Stimulated activated naive B cell treated with anti-CD40 and anti-IgM and Interleukin-4, amounts not matched to agents 10 μg/mL and 1 μg/mL and 100 μg/mL, for 72 hours (primary cell): ENCODE results near the gene TNIP3.

ENCODE experiments used
- ATAC-seq, 2 donors: fragments of 150-1000 bp; cut with Tn5 transposase; replicated peaks; 2 replicates each; pipeline ENCODE4 v1.10.0; 2021; ENCODE audit warnings: moderate library complexity in 1 of 2
- DNase-seq: peaks from one replicate; pipeline ENCODE4 v3.0.0; 2021
- H3K27ac Mint-ChIP-seq: one replicate; pipeline ENCODE4 v1.8.0; 2022; ENCODE audit warnings: mild to moderate bottlenecking, mixed read lengths
- H3K27me3 Mint-ChIP-seq, 2 donors: one replicate each; pipeline ENCODE4 v1.8.0; 2022; ENCODE audit warnings: mixed read lengths in 2 of 2
- H3K36me3 Mint-ChIP-seq, 2 donors: one replicate each; pipeline ENCODE4 v1.8.0; 2022; ENCODE audit warnings: mixed read lengths in 2 of 2, mild to moderate bottlenecking in 1 of 2
- H3K4me1 Mint-ChIP-seq, 2 donors: one replicate each; pipeline ENCODE4 v1.8.0; 2022; ENCODE audit warnings: mixed read lengths in 2 of 2, mild to moderate bottlenecking in 1 of 2
- H3K4me3 Mint-ChIP-seq, 2 donors: one replicate each; pipeline ENCODE4 v1.8.0; 2022; ENCODE audit warnings: mild to moderate bottlenecking in 2 of 2, mixed read lengths in 2 of 2, moderate library complexity in 1 of 2
- H3K9me3 Mint-ChIP-seq, 2 donors: one replicate each; pipeline ENCODE4 v1.8.0; 2022; ENCODE audit warnings: mixed read lengths in 2 of 2, mild to moderate bottlenecking in 1 of 2

Gene TNIP3

GRCh38 chr4:121165206-121165605 is 1.1 kb upstream of the TNIP3 start:
- H3K27ac Mint-ChIP-seq = no peak overlapping the region
- H3K4me3 Mint-ChIP-seq = no peak overlapping the region

GRCh38 chr4:121156822-121157769 is 7.0 kb downstream of the TNIP3 start:
- peak overlapping the region; percentile 45 to 74 for H3K4me3 Mint-ChIP-seq
- H3K27me3 Mint-ChIP-seq = peaks cover 20 to 40% of the 10 kb centered on the region in 2 donors
- no peak for ATAC-seq
- no peaks in the 10 kb centered on the region for H3K36me3 Mint-ChIP-seq
- H3K27ac Mint-ChIP-seq = peak overlapping the region; percentile 17
- H3K4me1 Mint-ChIP-seq = peaks cover 6 to 8% of the 10 kb centered on the region in 2 donors
- DNase-seq = no peak
- no peaks in the 10 kb centered on the region for H3K9me3 Mint-ChIP-seq

More at GRCh38 chr4:121165206-121165605, 1.1 kb upstream of the TNIP3 start:
- H3K4me1 Mint-ChIP-seq = peaks cover 8 to 12% of the 10 kb centered on the region in 2 donors
- ATAC-seq (no peak), DNase-seq (no peak)
- H3K9me3 Mint-ChIP-seq = peaks cover 2 to 5% of the 10 kb centered on the region in 2 donors
- H3K36me3 Mint-ChIP-seq = no peaks in the 10 kb centered on the region
- H3K27me3 Mint-ChIP-seq = peaks cover 6 to 7% of the 10 kb centered on the region in 2 donors

GRCh38 chr4:121155893-121156292 is 8.2 kb downstream of the TNIP3 start:
- DNase-seq (no peak), ATAC-seq (no peak)
- Mint-ChIP-seq H3K9me3 (no peaks in the 10 kb centered on the region), H3K27me3 (peaks cover 20 to 40% of the 10 kb centered on the region in 2 donors), H3K4me1 (peaks cover 6 to 8% of the 10 kb centered on the region in 2 donors), H3K4me3 (no peak overlapping the region), H3K27ac (no peak overlapping the region), H3K36me3 (no peaks in the 10 kb centered on the region)

- ATAC-seq (peak; percentile 45 to 46), DNase-seq (no peak)
- Mint-ChIP-seq H3K9me3 (no peaks in the 10 kb centered on the region), H3K36me3 (no peaks in the 10 kb centered on the region), H3K27ac (no peak overlapping the region), H3K4me1 (peaks cover 6 to 8% of the 10 kb centered on the region in 2 donors), H3K27me3 (peaks cover 20 to 29% of the 10 kb centered on the region in 2 donors), H3K4me3 (no peak overlapping the region)
Observed at GRCh38 chr4:121154103-121154515, 10.0 kb downstream of the TNIP3 start.

- no peaks in the 10 kb centered on the region for H3K36me3 Mint-ChIP-seq
- no peak overlapping the region for H3K4me3 Mint-ChIP-seq
- no peak overlapping the region for H3K27ac Mint-ChIP-seq
- peaks cover 5 to 12% of the 10 kb centered on the region in 2 donors for H3K27me3 Mint-ChIP-seq
- DNase-seq = no peak
- no peaks in the 10 kb centered on the region for H3K9me3 Mint-ChIP-seq
- H3K4me1 Mint-ChIP-seq = peaks cover under 1 to 1% of the 10 kb centered on the region in 2 donors
- no peak for ATAC-seq
Observed at GRCh38 chr4:121151942-121152341, 12.2 kb downstream of the TNIP3 start.

- Mint-ChIP-seq H3K4me3 (no peak overlapping the region), H3K4me1 (no peaks in the 10 kb centered on the region), H3K27me3 (peaks cover 3 to 4% of the 10 kb centered on the region in 2 donors), H3K36me3 (no peaks in the 10 kb centered on the region), H3K27ac (no peak overlapping the region), H3K9me3 (no peaks in the 10 kb centered on the region)
- DNase-seq = no peak
- no peak for ATAC-seq
Observed at GRCh38 chr4:121150486-121150885, 13.6 kb downstream of the TNIP3 start.

- Mint-ChIP-seq H3K36me3 (no peaks in the 10 kb centered on the region), H3K27ac (no peak overlapping the region), H3K9me3 (no peaks in the 10 kb centered on the region), H3K4me3 (no peak overlapping the region), H3K4me1 (no peaks in the 10 kb centered on the region), H3K27me3 (peaks cover 3 to 4% of the 10 kb centered on the region in 2 donors)
- ATAC-seq = no peak
- no peak for DNase-seq
Observed at GRCh38 chr4:121150003-121150402, 14.1 kb downstream of the TNIP3 start.

- Mint-ChIP-seq H3K4me3 (no peak overlapping the region), H3K36me3 (no peaks in the 10 kb centered on the region), H3K27me3 (peaks cover 3 to 4% of the 10 kb centered on the region in 2 donors), H3K27ac (no peak overlapping the region), H3K9me3 (no peaks in the 10 kb centered on the region), H3K4me1 (no peaks in the 10 kb centered on the region)
- no peak for ATAC-seq
- no peak for DNase-seq
Observed at GRCh38 chr4:121148621-121149020, 15.5 kb downstream of the TNIP3 start.

- no peak for DNase-seq
- Mint-ChIP-seq H3K4me1 (no peaks in the 10 kb centered on the region), H3K4me3 (no peak overlapping the region)
Observed at GRCh38 chr4:121148000-121148399, 16.1 kb downstream of the TNIP3 start.

GRCh38 chr4:121146530-121146929 is 17.6 kb downstream of the TNIP3 start:
- Mint-ChIP-seq H3K4me3 (no peak overlapping the region), H3K27ac (no peak overlapping the region), H3K9me3 (no peaks in the 10 kb centered on the region), H3K27me3 (peaks cover 3 to 4% of the 10 kb centered on the region in 2 donors), H3K36me3 (no peaks in the 10 kb centered on the region), H3K4me1 (no peaks in the 10 kb centered on the region)
- DNase-seq = no peak
- no peak for ATAC-seq

More at GRCh38 chr4:121148000-121148399, 16.1 kb downstream of the TNIP3 start:
- Mint-ChIP-seq H3K27me3 (peaks cover 3 to 4% of the 10 kb centered on the region in 2 donors), H3K27ac (no peak overlapping the region), H3K36me3 (no peaks in the 10 kb centered on the region), H3K9me3 (no peaks in the 10 kb centered on the region)
- no peak for ATAC-seq

GRCh38 chr4:121145430-121145829 is 18.7 kb downstream of the TNIP3 start:
- H3K4me3 Mint-ChIP-seq = no peak overlapping the region
- ATAC-seq (no peak), DNase-seq (no peak)
- H3K9me3 Mint-ChIP-seq = no peaks in the 10 kb centered on the region
- no peaks in the 10 kb centered on the region for H3K4me1 Mint-ChIP-seq
- H3K36me3 Mint-ChIP-seq = no peaks in the 10 kb centered on the region
- peaks cover 3 to 4% of the 10 kb centered on the region in 2 donors for H3K27me3 Mint-ChIP-seq
- no peak overlapping the region for H3K27ac Mint-ChIP-seq

GRCh38 chr4:121144021-121144420 is 20.1 kb downstream of the TNIP3 start:
- H3K4me1 Mint-ChIP-seq = no peaks in the 10 kb centered on the region
- H3K4me3 Mint-ChIP-seq = no peak overlapping the region
- H3K36me3 Mint-ChIP-seq = no peaks in the 10 kb centered on the region

GRCh38 chr4:121143131-121143530 is 21.0 kb downstream of the TNIP3 start:
- peaks cover 3 to 4% of the 10 kb centered on the region in 2 donors for H3K27me3 Mint-ChIP-seq
- no peaks in the 10 kb centered on the region for H3K4me1 Mint-ChIP-seq
- no peak overlapping the region for H3K27ac Mint-ChIP-seq
- no peak overlapping the region for H3K4me3 Mint-ChIP-seq
- DNase-seq (no peak), ATAC-seq (no peak)
- H3K36me3 Mint-ChIP-seq = no peaks in the 10 kb centered on the region
- H3K9me3 Mint-ChIP-seq = no peaks in the 10 kb centered on the region

More at GRCh38 chr4:121144021-121144420, 20.1 kb downstream of the TNIP3 start:
- Mint-ChIP-seq H3K9me3 (no peaks in the 10 kb centered on the region), H3K27ac (no peak overlapping the region), H3K27me3 (peaks cover 3 to 4% of the 10 kb centered on the region in 2 donors)
- no peak for ATAC-seq
- no peak for DNase-seq

- H3K4me3 Mint-ChIP-seq = no peak overlapping the region
- no peak overlapping the region for H3K27ac Mint-ChIP-seq
- no peaks in the 10 kb centered on the region for H3K27me3 Mint-ChIP-seq
- DNase-seq (no peak), ATAC-seq (no peak)
- H3K9me3 Mint-ChIP-seq = no peaks in the 10 kb centered on the region
- no peaks in the 10 kb centered on the region for H3K36me3 Mint-ChIP-seq
- H3K4me1 Mint-ChIP-seq = no peaks in the 10 kb centered on the region
Observed at GRCh38 chr4:121140716-121141460, 23.2 kb downstream of the TNIP3 start.
